ENCODE data around the gene FGL2.
"Not testable (repeated sequence)": the region's sequence is repeated elsewhere in the genome, so short reads cannot be mapped to it uniquely, and the experiment has no call there.

Gene FGL2

GRCh38 chr7:77178024-77178423 lies 21.6 kb downstream of the FGL2 start:
- H3K4me1 ChIP-seq (ENCODE audit: insufficient read depth, low read length); H3K9me3 ChIP-seq (ENCODE audit: low read length); H3K4me3 ChIP-seq (ENCODE audit: low read depth in 1 of 2, low read length in 2 of 2); H3K36me3 ChIP-seq (ENCODE audit: insufficient read depth, low read length); H3K27ac ChIP-seq (ENCODE audit: low read depth, low read length); H3K9ac ChIP-seq (ENCODE audit: low read length); H3K27me3 ChIP-seq (ENCODE audit: control insufficient read depth in 1 of 2, insufficient read depth in 2 of 2, low read length in 2 of 2): not testable (repeated sequence)

- not testable (repeated sequence) for H3K4me3 ChIP-seq (ENCODE audit: low read depth in 1 of 2, low read length in 2 of 2); H3K4me1 ChIP-seq (ENCODE audit: insufficient read depth, low read length); H3K27ac ChIP-seq (ENCODE audit: low read depth, low read length); H3K36me3 ChIP-seq (ENCODE audit: insufficient read depth, low read length); H3K9me3 ChIP-seq (ENCODE audit: low read length); H3K9ac ChIP-seq (ENCODE audit: low read length); H3K27me3 ChIP-seq (ENCODE audit: control insufficient read depth in 1 of 2, insufficient read depth in 2 of 2, low read length in 2 of 2)
Measured at GRCh38 chr7:77177321-77177904, 22.2 kb downstream of the FGL2 start.

DNA sequence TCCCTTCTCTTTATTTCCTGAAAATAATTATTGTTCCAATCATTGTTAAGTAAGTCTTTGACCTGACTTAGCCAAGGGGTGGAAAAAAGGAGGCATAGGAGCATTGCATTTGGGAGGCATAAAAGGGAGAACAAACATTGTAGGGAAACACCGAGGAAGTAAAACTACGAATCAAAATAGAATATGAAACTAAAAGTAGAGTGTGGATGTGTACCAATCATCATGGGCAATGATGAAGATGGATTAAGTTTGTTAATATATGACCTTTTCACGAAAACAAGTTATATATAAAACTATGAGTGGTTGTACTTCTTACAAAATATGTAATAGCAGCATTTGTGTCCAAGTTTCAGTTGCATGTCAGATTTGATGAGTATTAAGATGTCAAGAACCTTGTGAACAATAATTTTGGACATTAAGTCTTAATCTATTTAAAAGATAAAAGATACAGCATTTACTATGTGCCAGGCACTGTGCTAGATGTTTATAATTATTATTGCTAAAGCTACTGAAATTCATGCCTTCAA lies 24.3 kb downstream of the FGL2 start:
- H3K27ac ChIP-seq (ENCODE audit: low read depth, low read length); H3K4me3 ChIP-seq (ENCODE audit: low read depth in 1 of 2, low read length in 2 of 2); H3K4me1 ChIP-seq (ENCODE audit: insufficient read depth, low read length); H3K36me3 ChIP-seq (ENCODE audit: insufficient read depth, low read length); H3K9me3 ChIP-seq (ENCODE audit: low read length); H3K27me3 ChIP-seq (ENCODE audit: control insufficient read depth in 1 of 2, insufficient read depth in 2 of 2, low read length in 2 of 2); H3K9ac ChIP-seq (ENCODE audit: low read length): not testable (repeated sequence)

DNA sequence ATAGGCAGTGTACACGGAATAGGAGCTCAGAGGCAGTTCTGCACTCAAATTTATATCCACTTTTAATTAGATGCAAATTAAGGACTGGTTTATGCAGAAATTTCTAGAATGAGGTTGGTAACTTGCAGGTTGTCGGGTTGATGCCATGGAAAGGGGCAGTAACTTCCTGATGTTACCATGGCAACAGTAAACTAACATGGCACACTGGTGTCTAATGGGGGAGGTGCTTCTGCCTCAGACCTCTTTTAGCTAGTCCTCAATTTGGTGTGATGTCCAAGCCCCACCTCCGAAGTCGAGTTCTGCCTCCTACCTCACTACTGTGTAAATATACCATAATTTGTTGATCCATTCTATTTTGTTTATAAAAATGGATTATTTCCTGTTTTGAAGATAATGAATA lies 25.2 kb downstream of the FGL2 start:
- H3K36me3 ChIP-seq (ENCODE audit: insufficient read depth, low read length); H3K4me1 ChIP-seq (ENCODE audit: insufficient read depth, low read length); H3K27ac ChIP-seq (ENCODE audit: low read depth, low read length); H3K9me3 ChIP-seq (ENCODE audit: low read length); H3K27me3 ChIP-seq (ENCODE audit: control insufficient read depth in 1 of 2, insufficient read depth in 2 of 2, low read length in 2 of 2); H3K9ac ChIP-seq (ENCODE audit: low read length); H3K4me3 ChIP-seq (ENCODE audit: low read depth in 1 of 2, low read length in 2 of 2): not testable (repeated sequence)

GRCh38 chr7:77172437-77173172 lies 27.0 kb downstream of the FGL2 start:
- H3K27ac ChIP-seq (ENCODE audit: low read depth, low read length); H3K4me1 ChIP-seq (ENCODE audit: insufficient read depth, low read length); H3K4me3 ChIP-seq (ENCODE audit: low read depth in 1 of 2, low read length in 2 of 2); H3K9ac ChIP-seq (ENCODE audit: low read length); H3K36me3 ChIP-seq (ENCODE audit: insufficient read depth, low read length); H3K9me3 ChIP-seq (ENCODE audit: low read length); H3K27me3 ChIP-seq (ENCODE audit: control insufficient read depth in 1 of 2, insufficient read depth in 2 of 2, low read length in 2 of 2): not testable (repeated sequence)

GRCh38 chr7:77171073-77171472 lies 28.5 kb downstream of the FGL2 start:
- not testable (repeated sequence) for H3K27me3 ChIP-seq (ENCODE audit: control insufficient read depth in 1 of 2, insufficient read depth in 2 of 2, low read length in 2 of 2)

GRCh38 chr7:77157446-77157845 lies 42.2 kb downstream of the FGL2 start:
- peaks cover 5% of the 10 kb centered on the region for H3K4me1 ChIP-seq (ENCODE audit: insufficient read depth, low read length)
- no peak overlapping the region for H3K4me3 ChIP-seq (ENCODE audit: low read depth in 1 of 2, low read length in 2 of 2)
- no peak overlapping the region for H3K9ac ChIP-seq (ENCODE audit: low read length)
- no peak overlapping the region for H3K27ac ChIP-seq (ENCODE audit: low read depth, low read length)
- H3K9me3 ChIP-seq (ENCODE audit: low read length): no peaks in the 10 kb centered on the region
- H3K36me3 ChIP-seq (ENCODE audit: insufficient read depth, low read length): no peaks in the 10 kb centered on the region
- H3K27me3 ChIP-seq (ENCODE audit: control insufficient read depth in 1 of 2, insufficient read depth in 2 of 2, low read length in 2 of 2): no peaks in the 10 kb centered on the region

More at GRCh38 chr7:77171073-77171472, 28.5 kb downstream of the FGL2 start:
- H3K9me3 ChIP-seq (ENCODE audit: low read length); H3K4me1 ChIP-seq (ENCODE audit: insufficient read depth, low read length); H3K27ac ChIP-seq (ENCODE audit: low read depth, low read length); H3K4me3 ChIP-seq (ENCODE audit: low read depth in 1 of 2, low read length in 2 of 2); H3K36me3 ChIP-seq (ENCODE audit: insufficient read depth, low read length); H3K9ac ChIP-seq (ENCODE audit: low read length): not testable (repeated sequence)

- H3K36me3 ChIP-seq (ENCODE audit: insufficient read depth, low read length); H3K9ac ChIP-seq (ENCODE audit: low read length); H3K9me3 ChIP-seq (ENCODE audit: low read length); H3K4me1 ChIP-seq (ENCODE audit: insufficient read depth, low read length); H3K27ac ChIP-seq (ENCODE audit: low read depth, low read length); H3K4me3 ChIP-seq (ENCODE audit: low read depth in 1 of 2, low read length in 2 of 2); H3K27me3 ChIP-seq (ENCODE audit: control insufficient read depth in 1 of 2, insufficient read depth in 2 of 2, low read length in 2 of 2): not testable (repeated sequence)
Measured at GRCh38 chr7:77157034-77157433, 42.6 kb downstream of the FGL2 start.

GRCh38 chr7:77155601-77156377 lies 43.8 kb downstream of the FGL2 start:
- H3K4me3 ChIP-seq (ENCODE audit: low read depth in 1 of 2, low read length in 2 of 2); H3K27ac ChIP-seq (ENCODE audit: low read depth, low read length); H3K9ac ChIP-seq (ENCODE audit: low read length); H3K4me1 ChIP-seq (ENCODE audit: insufficient read depth, low read length); H3K36me3 ChIP-seq (ENCODE audit: insufficient read depth, low read length); H3K9me3 ChIP-seq (ENCODE audit: low read length); H3K27me3 ChIP-seq (ENCODE audit: control insufficient read depth in 1 of 2, insufficient read depth in 2 of 2, low read length in 2 of 2): not testable (repeated sequence)

DNA sequence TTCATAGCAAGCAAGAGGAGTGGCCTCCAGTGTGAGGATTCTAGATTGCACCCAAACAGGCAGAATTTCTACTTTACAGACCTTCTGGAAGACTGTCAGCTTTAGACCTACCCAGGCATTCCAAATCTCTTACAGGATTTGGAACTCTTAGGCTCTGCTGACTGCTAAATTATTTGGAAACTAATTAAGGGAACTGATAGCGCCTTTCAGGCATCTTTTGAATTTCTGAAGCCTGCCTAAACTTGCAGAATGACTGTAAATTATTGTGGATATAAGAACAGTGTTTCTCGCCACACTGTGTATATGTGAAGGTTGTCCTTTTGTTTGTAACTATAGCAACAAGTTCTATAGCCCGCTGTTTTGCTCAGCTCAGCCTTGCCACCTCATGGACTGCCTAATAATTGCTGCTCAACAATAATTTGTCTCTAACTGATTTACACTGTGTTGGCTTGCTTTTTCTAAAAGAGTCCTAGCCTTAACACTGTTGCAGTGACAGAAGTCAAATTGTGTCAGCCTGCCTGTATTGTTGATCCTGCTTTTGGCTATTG lies 44.6 kb downstream of the FGL2 start:
- H3K27ac ChIP-seq (ENCODE audit: low read depth, low read length); H3K27me3 ChIP-seq (ENCODE audit: control insufficient read depth in 1 of 2, insufficient read depth in 2 of 2, low read length in 2 of 2); H3K9ac ChIP-seq (ENCODE audit: low read length); H3K36me3 ChIP-seq (ENCODE audit: insufficient read depth, low read length); H3K9me3 ChIP-seq (ENCODE audit: low read length); H3K4me3 ChIP-seq (ENCODE audit: low read depth in 1 of 2, low read length in 2 of 2); H3K4me1 ChIP-seq (ENCODE audit: insufficient read depth, low read length): not testable (repeated sequence)

DNA sequence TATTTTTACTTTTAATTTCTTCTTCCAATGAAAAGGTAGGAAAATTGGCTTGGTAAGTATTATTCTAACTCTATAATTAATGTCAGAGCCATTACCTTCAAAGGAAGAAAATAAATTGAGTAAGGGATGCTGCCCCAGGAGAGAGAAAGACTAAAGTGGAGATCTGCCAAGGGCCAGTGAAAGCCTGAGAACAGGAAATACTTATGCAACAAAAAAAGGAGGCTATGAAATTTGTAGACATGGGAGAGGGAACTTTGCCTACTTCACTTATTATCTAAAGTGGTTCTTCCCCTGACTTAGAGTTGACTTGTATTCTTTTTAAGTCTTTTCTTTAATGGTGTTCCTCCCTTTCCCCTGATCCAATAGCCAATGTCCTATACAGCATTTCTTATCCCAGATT lies 47.4 kb downstream of the FGL2 start:
- H3K27ac ChIP-seq (ENCODE audit: low read depth, low read length); H3K27me3 ChIP-seq (ENCODE audit: control insufficient read depth in 1 of 2, insufficient read depth in 2 of 2, low read length in 2 of 2); H3K9me3 ChIP-seq (ENCODE audit: low read length); H3K4me3 ChIP-seq (ENCODE audit: low read depth in 1 of 2, low read length in 2 of 2); H3K4me1 ChIP-seq (ENCODE audit: insufficient read depth, low read length); H3K9ac ChIP-seq (ENCODE audit: low read length); H3K36me3 ChIP-seq (ENCODE audit: insufficient read depth, low read length): not testable (repeated sequence)

All from muscle layer of colon (tissue), 2 donors.